ENCODE measurements around the gene COQ4. TPM values are rescaled to one million over a fixed set of nuclear protein-coding genes. Genes with fewer than 3 reads are reported as not detected.

The COQ4 gene
- total RNA-seq, 1 donor from 2014 or later = 54.8 TPM

GRCh38 chr9:128372784-128373183, 50.1 kb downstream of the COQ4 start:
- DNase-seq (ENCODE audit: low spot score) = no peak

- no peak for DNase-seq (ENCODE audit: low spot score)
Observed at GRCh38 chr9:128374221-128374675, 51.6 kb downstream of the COQ4 start.

DNA sequence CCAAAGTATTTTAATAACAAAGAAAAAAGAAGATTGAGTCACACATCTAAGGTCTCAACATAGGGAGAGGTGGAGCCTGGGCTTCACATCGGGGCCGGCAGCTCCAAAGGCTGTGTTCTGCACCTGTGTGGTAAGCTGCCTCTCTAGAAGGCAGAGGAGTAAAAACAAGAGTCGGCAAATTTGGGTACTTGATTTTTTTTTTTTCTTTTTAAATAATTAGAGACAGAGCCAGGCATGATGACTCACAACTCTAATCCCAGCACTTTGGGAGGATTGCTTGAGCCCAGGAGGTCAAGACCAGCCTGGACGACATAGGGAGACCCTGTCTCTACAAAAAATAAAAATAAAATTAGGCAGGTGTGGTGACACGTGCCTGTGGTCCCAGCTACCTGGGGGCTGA, 53.2 kb downstream of the COQ4 start:
- no peak for DNase-seq (ENCODE audit: low spot score)

GRCh38 chr9:128382261-128382660, 59.6 kb downstream of the COQ4 start:
- no peak for DNase-seq (ENCODE audit: low spot score)

DNA sequence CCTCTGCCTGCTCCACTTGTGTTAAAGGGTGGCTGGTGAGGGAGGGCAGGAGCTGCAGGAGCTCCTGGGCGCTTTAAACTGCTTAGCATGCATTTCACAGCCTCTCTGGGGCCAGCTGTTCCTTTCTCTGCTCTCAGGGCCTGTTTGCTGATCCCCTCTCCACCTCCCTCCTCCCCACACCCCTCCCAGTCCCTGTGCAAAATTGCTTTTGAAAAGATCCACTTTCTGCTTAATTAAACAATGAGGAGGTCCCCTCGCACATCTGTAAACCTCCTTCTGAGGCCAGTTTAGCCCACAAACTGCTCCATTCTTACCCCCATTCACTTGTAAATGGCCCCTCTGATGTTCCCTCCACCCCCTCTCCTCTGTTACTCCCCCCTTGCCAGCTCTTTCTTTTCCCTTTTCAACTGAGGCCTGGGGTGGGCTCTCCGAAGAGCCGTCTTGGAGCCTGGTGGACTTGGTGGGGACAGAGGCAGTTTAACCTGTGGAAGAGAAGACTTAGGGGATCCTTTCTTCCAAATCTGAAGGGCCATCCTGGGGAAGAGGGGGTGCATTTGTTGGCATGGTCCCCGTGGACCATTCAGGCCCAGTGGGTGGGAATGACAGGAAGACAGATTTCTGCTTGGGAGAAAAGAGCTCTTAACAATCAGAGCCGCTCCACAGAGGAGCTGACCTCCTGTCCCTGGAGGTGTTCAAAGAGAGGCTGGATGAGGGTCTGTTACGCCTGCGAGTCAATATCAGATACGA, 60.5 kb downstream of the COQ4 start:
- no peak for DNase-seq (ENCODE audit: low spot score)

Other genes starting within 250 kb of the COQ4 start
- 61.5 TPM for gene PTGES2, start 195.1 kb upstream of the COQ4 start, total RNA-seq
- 85.5 TPM for gene LCN2, start 173.4 kb upstream of the COQ4 start, total RNA-seq
- gene BBLN, start 162.6 kb upstream of the COQ4 start, total RNA-seq = 75.4 TPM
- 109 TPM for gene CIZ1, start 131.3 kb upstream of the COQ4 start, total RNA-seq
- gene DNM1, start 119.5 kb upstream of the COQ4 start, total RNA-seq = 135 TPM
- 117 TPM for gene GOLGA2, start 46.8 kb upstream of the COQ4 start, total RNA-seq
- gene SWI5, start 46.6 kb upstream of the COQ4 start, total RNA-seq = 26.9 TPM
- gene TRUB2, start 392 bp upstream of the COQ4 start, total RNA-seq = 21.8 TPM
- gene SLC27A4, start 17.7 kb downstream of the COQ4 start, total RNA-seq = 50.4 TPM
- gene URM1, start 48.5 kb downstream of the COQ4 start, total RNA-seq = 53.1 TPM
- 23.7 TPM for gene CERCAM, start 98.0 kb downstream of the COQ4 start, total RNA-seq
- 26.4 TPM for gene ODF2, start 133.2 kb downstream of the COQ4 start, total RNA-seq
- gene GLE1, start 181.9 kb downstream of the COQ4 start, total RNA-seq = 22.8 TPM
- gene SPTAN1, start 229.7 kb downstream of the COQ4 start, total RNA-seq = 323 TPM